ENCODE results near the gene MACROD2. TPM values are rescaled to one million over a fixed set of nuclear protein-coding genes. Genes with fewer than 3 reads are reported as not detected.

The MACROD2 gene
- total RNA-seq, 1 donor from 2014 or later: 78.2 TPM

- Histone ChIP-seq H3K9me3 (no peaks in the 10 kb centered on the region), H3K36me3 (no peaks in the 10 kb centered on the region), H3K27me3 (no peaks in the 10 kb centered on the region), H3K27ac (no peak overlapping the region), H3K4me3 (no peak overlapping the region), H3K4me1 (no peaks in the 10 kb centered on the region)
- TF ChIP-seq, protein P1, sequence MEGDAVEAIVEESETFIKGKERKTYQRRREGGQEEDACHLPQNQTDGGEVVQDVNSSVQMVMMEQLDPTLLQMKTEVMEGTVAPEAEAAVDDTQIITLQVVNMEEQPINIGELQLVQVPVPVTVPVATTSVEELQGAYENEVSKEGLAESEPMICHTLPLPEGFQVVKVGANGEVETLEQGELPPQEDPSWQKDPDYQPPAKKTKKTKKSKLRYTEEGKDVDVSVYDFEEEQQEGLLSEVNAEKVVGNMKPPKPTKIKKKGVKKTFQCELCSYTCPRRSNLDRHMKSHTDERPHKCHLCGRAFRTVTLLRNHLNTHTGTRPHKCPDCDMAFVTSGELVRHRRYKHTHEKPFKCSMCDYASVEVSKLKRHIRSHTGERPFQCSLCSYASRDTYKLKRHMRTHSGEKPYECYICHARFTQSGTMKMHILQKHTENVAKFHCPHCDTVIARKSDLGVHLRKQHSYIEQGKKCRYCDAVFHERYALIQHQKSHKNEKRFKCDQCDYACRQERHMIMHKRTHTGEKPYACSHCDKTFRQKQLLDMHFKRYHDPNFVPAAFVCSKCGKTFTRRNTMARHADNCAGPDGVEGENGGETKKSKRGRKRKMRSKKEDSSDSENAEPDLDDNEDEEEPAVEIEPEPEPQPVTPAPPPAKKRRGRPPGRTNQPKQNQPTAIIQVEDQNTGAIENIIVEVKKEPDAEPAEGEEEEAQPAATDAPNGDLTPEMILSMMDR (IDR thresholded peaks at IDR 0.05): no peak
- intact Hi-C loops (cut with DNase I): no loop called here
- ATAC-seq (no peak), DNase-seq (no peak)
Observed at GRCh38 chr20:14866841-14867514, 871.7 kb downstream of the MACROD2 start.

DNA sequence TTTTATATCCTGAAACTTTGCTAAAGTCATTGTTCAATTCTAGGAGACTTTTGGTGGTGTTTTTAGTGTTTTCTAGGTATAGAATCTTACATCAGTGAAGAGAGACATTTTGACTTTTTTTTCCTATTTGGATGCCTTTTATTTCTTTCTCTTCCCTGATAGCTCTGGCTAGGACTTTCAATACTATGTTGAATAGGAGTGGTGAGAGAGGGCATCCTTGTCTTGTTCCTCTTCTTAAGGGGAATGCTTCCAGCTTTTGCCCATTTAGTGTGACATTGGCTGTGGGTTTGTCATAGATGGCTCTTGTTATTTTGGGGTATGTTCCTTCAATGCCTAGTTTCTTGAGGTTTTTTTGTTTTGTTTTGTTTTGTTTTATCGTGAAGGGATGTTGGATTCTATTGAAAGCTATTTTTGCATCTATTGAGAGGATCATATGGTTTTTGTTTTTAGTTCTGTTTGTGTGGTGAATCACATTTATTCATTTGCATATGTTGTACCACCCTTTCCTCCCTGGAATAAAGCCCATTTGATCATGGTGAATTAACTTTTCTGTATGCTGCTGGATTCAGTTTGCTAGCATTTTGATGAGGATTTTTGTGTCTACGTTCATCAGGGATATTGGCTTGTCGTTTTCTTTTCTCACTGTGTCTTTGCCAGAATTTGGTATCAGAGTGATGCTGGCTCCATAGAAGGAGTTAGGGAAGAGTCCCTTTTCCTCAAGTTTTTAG is 882.1 kb downstream of the MACROD2 start:
- Histone ChIP-seq H3K4me3 (no peak overlapping the region), H3K27me3 (no peaks in the 10 kb centered on the region), H3K4me1 (no peaks in the 10 kb centered on the region), H3K27ac (no peak overlapping the region), H3K9me3 (no peaks in the 10 kb centered on the region), H3K36me3 (no peaks in the 10 kb centered on the region)
- intact Hi-C loops (cut with DNase I): no loop called here
- ATAC-seq (no peak), DNase-seq (no peak)
- TF ChIP-seq, protein P1 (IDR thresholded peaks at IDR 0.05): no peak

DNA sequence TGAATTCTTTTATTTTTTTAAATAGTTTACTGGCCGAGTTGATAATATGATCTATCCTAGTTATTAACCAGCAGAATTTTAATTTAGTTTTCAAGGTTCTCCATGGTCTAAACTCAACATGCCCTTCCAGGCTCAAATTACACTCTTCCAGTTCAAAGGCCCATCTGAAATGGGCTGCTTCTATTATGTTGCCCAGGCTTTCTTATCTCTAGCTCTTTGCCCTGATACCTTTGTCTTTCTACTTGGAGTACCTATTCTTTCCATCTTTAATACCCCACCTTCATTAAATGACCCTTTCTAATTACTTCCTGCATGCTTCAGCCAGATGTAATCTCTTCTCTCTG is 883.3 kb downstream of the MACROD2 start:
- intact Hi-C loops (cut with DNase I): no loop called here
- no peak overlapping the region for H3K27ac ChIP-seq
- no peaks in the 10 kb centered on the region for H3K4me1 ChIP-seq
- DNase-seq (no peak), ATAC-seq (no peak)
- H3K36me3 ChIP-seq: no peaks in the 10 kb centered on the region
- H3K9me3 ChIP-seq: no peaks in the 10 kb centered on the region
- TF ChIP-seq, protein P1 (IDR thresholded peaks at IDR 0.05): no peak
- no peak overlapping the region for H3K4me3 ChIP-seq
- H3K27me3 ChIP-seq: no peaks in the 10 kb centered on the region

- no peak overlapping the region for H3K27ac ChIP-seq
- DNase-seq: no peak
- H3K9me3 ChIP-seq: no peaks in the 10 kb centered on the region
- H3K4me3 ChIP-seq: no peak overlapping the region
- H3K36me3 ChIP-seq: no peaks in the 10 kb centered on the region
- no peak for ATAC-seq
- H3K4me1 ChIP-seq: no peaks in the 10 kb centered on the region
- H3K27me3 ChIP-seq: no peaks in the 10 kb centered on the region
- TF ChIP-seq, protein P1 (IDR thresholded peaks at IDR 0.05): no peak
- intact Hi-C loops (cut with DNase I): no loop called here
Observed at GRCh38 chr20:14879020-14879697, 883.8 kb downstream of the MACROD2 start.

DNA sequence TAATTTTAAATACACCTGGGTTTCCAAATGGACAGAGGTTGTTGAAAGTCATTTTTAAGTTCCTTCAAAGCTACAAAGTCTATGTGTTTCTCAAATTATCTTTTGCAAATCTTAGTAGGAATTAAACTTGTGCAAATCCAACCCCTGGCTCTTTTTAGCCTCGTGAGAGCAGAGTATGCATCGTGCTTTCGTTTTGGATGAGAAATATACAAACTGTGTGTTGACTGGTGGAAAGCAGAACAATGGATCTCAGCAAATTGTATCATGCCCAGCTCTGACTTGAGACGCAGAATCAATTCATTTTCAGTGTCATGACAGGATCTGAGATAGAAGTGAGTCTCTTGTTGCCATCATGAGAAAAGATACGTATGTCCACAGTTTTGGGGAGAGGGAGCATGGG is 884.5 kb downstream of the MACROD2 start:
- H3K27ac ChIP-seq: no peak overlapping the region
- H3K36me3 ChIP-seq: no peaks in the 10 kb centered on the region
- DNase-seq: no peak
- no peaks in the 10 kb centered on the region for H3K4me1 ChIP-seq
- no peaks in the 10 kb centered on the region for H3K9me3 ChIP-seq
- intact Hi-C loops (cut with DNase I): no loop called here
- no peaks in the 10 kb centered on the region for H3K27me3 ChIP-seq
- TF ChIP-seq, protein P1 (IDR thresholded peaks at IDR 0.05): no peak
- no peak overlapping the region for H3K4me3 ChIP-seq
- ATAC-seq: no peak

Data from upper lobe of right lung (tissue), 1 donor.